HCT116 (cell line): ENCODE data around the gene SPG7. TPM values are rescaled to one million over a fixed set of nuclear protein-coding genes. Genes with fewer than 3 reads are reported as not detected.
A peak's percentile ranks its signal among the peaks of the same experiment; 100 is the strongest.

Source experiments
- ATAC-seq: fragments of 200-7000 bp; cut with Tn5 transposase; 2 replicates; pipeline ENCODE4 v1.9.1; 2020; ENCODE audit warnings: mild to moderate bottlenecking, moderate library complexity
- BruUV-seq: library from RNA; stranded (reverse); fragments of 400-500 nt; replicated peaks from 2 replicates; lab custom pipeline; 2021; lab: Mats Ljungman, UMichigan
- CTCF ChIA-PET: fragments of 300-600 bp; sonication (Branson Sonifier 250); formaldehyde crosslinking; loops from one replicate; lab custom pipeline; 2021; ENCODE audit warnings: antibody characterized with exemption; lab: Charles Lee
- POLR2A ChIA-PET: fragments of 300-600, 350-600 bp; sonication (Branson Sonifier 250); formaldehyde crosslinking; loops from one replicate; lab custom pipeline; 2021; ENCODE audit warnings: antibody characterized with exemption; lab: Charles Lee
- RAD21 ChIA-PET, 2 experiments: fragments of 300-600 bp; sonication (Branson Sonifier 250); formaldehyde crosslinking; loops; one replicate each; lab custom pipeline; 2023; ENCODE audit warnings: low total read pairs in 2 of 2; ENCODE audit not compliant: uncharacterized antibody in 2 of 2, unreplicated experiment in 2 of 2, low non-redundant PET in 1 of 2; lab: Charles Lee
- DNase-seq: peaks from one replicate; pipeline ENCODE4 v3.0.0-alpha.2; 2010; ENCODE audit warnings: low read depth, low spot score
- H2AFZ ChIP-seq: fragments of 200-600 bp; shearing (Covaris generic), sonication (generic); 2 replicates; pipeline ENCODE4 v1.6.1; 2017; ENCODE audit warnings: low read depth, mixed run types, mixed read lengths, antibody characterized with exemption, low read length; ENCODE audit not compliant: poor library complexity, severe bottlenecking
- H3K27ac ChIP-seq: 2 replicates; pipeline ENCODE4 v1.5.1; 2012; ENCODE audit warnings: low read depth, low read length
- H3K27me3 ChIP-seq: fragments of 200-600 bp; sonication (generic); 2 replicates; pipeline ENCODE4 v1.6.1; 2016; ENCODE audit warnings: mixed run types, low read length, mixed read lengths; ENCODE audit not compliant: insufficient read depth
- H3K36me3 ChIP-seq, 2 experiments: fragments of 200-500 bp in 1 of 2; fragments of 200-600 bp in 1 of 2; sonication (Bioruptor generic) in 1 of 2; sonication (generic) in 1 of 2; 2 replicates each; pipeline versions ENCODE4 v1.5.1 to v1.6.1; 2014 to 2016; ENCODE audit warnings: low read length in 2 of 2, inconsistent platforms in 1 of 2, mixed read lengths in 1 of 2, mixed run types in 1 of 2; ENCODE audit not compliant: insufficient read depth in 2 of 2, control insufficient read depth in 1 of 2
- H3K4me1 ChIP-seq, 2 experiments: fragments of 200-600 bp in 1 of 2; sonication (generic) in 1 of 2; 2 replicates each; pipeline versions ENCODE4 v1.5.1 to v1.6.1; 2012 to 2017; ENCODE audit warnings: low read length in 2 of 2, inconsistent platforms in 1 of 2, mild to moderate bottlenecking in 1 of 2, mixed read lengths in 1 of 2, mixed run types in 1 of 2, moderate library complexity in 1 of 2; ENCODE audit not compliant: insufficient read depth in 2 of 2, control insufficient read depth in 1 of 2
- H3K4me2 ChIP-seq: fragments of 200-600 bp; sonication (generic); 2 replicates; pipeline ENCODE4 v1.6.1; 2017; ENCODE audit warnings: mixed run types, low read length, mixed read lengths
- H3K4me3 ChIP-seq, 2 experiments: fragments of 200-600 bp in 1 of 2; sonication (generic) in 1 of 2; replicated peaks in 1 of 2; 2 replicates each; pipeline ENCODE4 v1.5.1; 2011 to 2016; ENCODE audit warnings: low read length in 2 of 2, control low read depth in 1 of 2, low read depth in 1 of 2, mild to moderate bottlenecking in 1 of 2, mixed read lengths in 1 of 2, mixed run types in 1 of 2
- H3K79me2 ChIP-seq: fragments of 200-600 bp; sonication (generic); 2 replicates; pipeline ENCODE4 v1.6.1; 2017; ENCODE audit warnings: mild to moderate bottlenecking, mixed run types, low read length, moderate library complexity, mixed read lengths; ENCODE audit not compliant: insufficient read depth
- H3K9ac ChIP-seq: fragments of 200-600 bp; sonication (generic); 2 replicates; pipeline ENCODE4 v1.6.1; 2016; ENCODE audit warnings: low read length, mixed read lengths
- H3K9me2 ChIP-seq: fragments of 200-600 bp; sonication (generic), shearing (Covaris generic); 2 replicates; pipeline ENCODE4 v1.6.1; 2017; ENCODE audit warnings: mixed run types, mild to moderate bottlenecking, moderate library complexity; ENCODE audit not compliant: insufficient read depth
- H3K9me3 ChIP-seq, 2 experiments: fragments of 200-500 bp in 1 of 2; fragments of 200-600 bp in 1 of 2; sonication (Bioruptor generic) in 1 of 2; sonication (generic) in 1 of 2; 2 replicates each; pipeline ENCODE4 v1.6.1; 2014 to 2017; ENCODE audit warnings: low read length in 2 of 2, mixed read lengths in 2 of 2, inconsistent platforms in 1 of 2, low read depth in 1 of 2, mild to moderate bottlenecking in 1 of 2, mixed run types in 1 of 2, moderate library complexity in 1 of 2; ENCODE audit not compliant: control insufficient read depth in 1 of 2, insufficient read depth in 1 of 2
- H4K20me1 ChIP-seq: fragments of 200-600 bp; sonication (generic), shearing (Covaris generic); 2 replicates; pipeline ENCODE4 v1.6.1; 2017; ENCODE audit warnings: mixed run types, mild to moderate bottlenecking, moderate library complexity; ENCODE audit not compliant: insufficient read depth
- CEBPB ChIP-seq: IDR thresholded peaks from 2 replicates; pipeline ENCODE4 v1.6.1; 2012; ENCODE audit warnings: low read depth
- EGR1 ChIP-seq: IDR thresholded peaks from 2 replicates; pipeline ENCODE4 v1.6.1; 2012; ENCODE audit warnings: low read depth
- EZH2 ChIP-seq: fragments of 200-600 bp; sonication (generic); IDR thresholded peaks from 2 replicates; pipeline ENCODE4 v1.6.1; 2017; ENCODE audit warnings: antibody characterized with exemption, mixed run types
- FOSL1 ChIP-seq: IDR thresholded peaks from 2 replicates; pipeline ENCODE4 v1.6.1; 2012; ENCODE audit warnings: low read depth
- MAX ChIP-seq: IDR thresholded peaks from 2 replicates; pipeline ENCODE4 v1.6.1; 2012
- POLR2AphosphoS5 ChIP-seq: IDR thresholded peaks from 2 replicates; pipeline ENCODE4 v1.6.1; 2011; ENCODE audit warnings: mild to moderate bottlenecking, low read depth, low read length, moderate library complexity
- RAD21 ChIP-seq: IDR thresholded peaks from 2 replicates; pipeline ENCODE4 v1.6.1; 2012; ENCODE audit warnings: low read depth, mild to moderate bottlenecking
- SIN3A ChIP-seq: IDR thresholded peaks from 2 replicates; pipeline ENCODE4 v1.6.1; 2012; ENCODE audit warnings: low read depth
- TCF7L2 ChIP-seq: IDR thresholded peaks from 2 replicates; pipeline ENCODE4 v1.7.0; 2011; ENCODE audit warnings: borderline replicate concordance, inconsistent platforms; ENCODE audit not compliant: insufficient read depth, insufficient read length; ENCODE audit errors: extremely low read depth
- YY1 ChIP-seq: IDR thresholded peaks from 2 replicates; pipeline ENCODE4 v1.6.1; 2011; ENCODE audit warnings: low read length, low read depth, moderate library complexity, mild to moderate bottlenecking; ENCODE audit not compliant: insufficient replicate concordance; ENCODE audit errors: extremely low read depth
- ZBTB33 ChIP-seq: IDR thresholded peaks from 2 replicates; pipeline ENCODE4 v1.6.1; 2011; ENCODE audit warnings: mild to moderate bottlenecking, low read length, moderate library complexity; ENCODE audit not compliant: insufficient replicate concordance; ENCODE audit errors: extremely low read depth
- ZFX ChIP-seq: fragments of 450-650 bp; IDR thresholded peaks from 2 replicates; pipeline ENCODE4 v1.6.1; 2017
- ZNF274 ChIP-seq: fragments of 200-500 bp; sonication (Bioruptor generic); IDR thresholded peaks from 2 replicates; pipeline ENCODE4 v1.6.1; 2014; ENCODE audit warnings: mild to moderate bottlenecking, low read depth, low read length, inconsistent platforms
- intact Hi-C: fragments of 100-400 bp; cut with micrococcal nuclease; formaldehyde crosslinking; loops from 2 replicates; pipeline ENCODE4 v1.10.0; 2022
- total RNA-seq: library from RNA; stranded (reverse); gene quantifications from one replicate; pipeline ENCODE4 v1.2.1, GENCODE V29; 2021; ENCODE audit not compliant: unreplicated experiment
- TF ChIP-seq, protein P1 (sequence below): IDR thresholded peaks from 2 replicates; pipeline ENCODE4 v1.6.1; 2012

SPG7 gene
- total RNA-seq, 1 experiment from 2014 or later: 116 TPM

DNA sequence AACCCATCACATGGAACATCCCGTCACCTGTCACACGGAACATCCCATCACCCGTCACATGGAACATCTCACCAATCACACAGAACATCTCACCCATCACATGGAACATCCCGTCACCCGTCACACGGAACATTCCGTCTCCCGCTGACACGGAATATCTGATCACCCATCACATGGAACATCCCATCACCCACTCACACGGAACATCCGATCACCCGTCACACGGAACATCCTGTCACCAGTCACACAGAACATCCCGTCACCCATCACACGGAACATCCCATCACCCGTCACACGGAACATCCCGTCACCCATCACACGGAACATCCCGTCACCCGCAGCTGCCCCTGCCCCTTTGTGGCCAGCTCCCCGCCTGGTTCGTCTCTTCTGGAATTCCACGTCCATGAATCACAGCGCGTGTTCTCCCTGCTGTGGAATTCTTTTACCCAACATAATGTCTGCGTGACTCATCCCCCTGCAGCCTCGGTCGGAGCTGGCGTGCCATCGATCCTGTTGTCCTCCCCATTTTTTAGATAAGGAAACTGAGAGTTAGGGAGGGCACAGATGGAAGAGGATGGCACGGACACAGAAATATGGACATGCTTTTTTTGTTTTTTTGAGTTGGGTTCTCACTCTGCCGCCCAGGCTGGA lies 73.0 kb downstream of the SPG7 start:
- Histone ChIP-seq H3K79me2 (peaks cover 50% of the 10 kb centered on the region), H3K4me1 (peaks cover 15 to 42% of the 10 kb centered on the region in 2 experiments), H3K4me3 (no peak overlapping the region; a peak in 1 of 4 replicates), H3K27me3 (no peaks in the 10 kb centered on the region), H3K4me2 (peak overlapping the region; percentile 57), H3K9me2 (no peaks in the 10 kb centered on the region), H4K20me1 (no peaks in the 10 kb centered on the region; the same call in 1 of the 2 replicates), H3K27ac (peak overlapping the region; percentile 45), H3K9ac (peak overlapping the region; percentile 44), H3K9me3 (peaks cover 0 to 4% of the 10 kb centered on the region in 2 experiments; a peak in 1 of 4 replicates), H3K36me3 (peaks cover 24 to 75% of the 10 kb centered on the region in 2 experiments; a peak in 3 of 4 replicates)
- no TSS peak for BruUV-seq
- intact Hi-C loops: no loop called here
- ChIA-PET RAD21 (no interaction called here), POLR2A (interaction anchor here (0.6 kb wide), 1 partner anchor 17 kb away, joined by 3 read pairs; no protein-coding TSS in a partner anchor), CTCF (interaction anchor here (1.1 kb wide), 1 partner anchor 19 kb away, joined by 4 read pairs; no protein-coding TSS in a partner anchor)
- peak; percentile 76 for ATAC-seq
- TF ChIP-seq EGR1: no peak
- no peak for TF ChIP-seq EZH2
- TF ChIP-seq POLR2AphosphoS5: peak; percentile 24; the same call in 1 of the 2 replicates
- no peak for TF ChIP-seq TCF7L2
- TF ChIP-seq ZNF274: no peak
- TF ChIP-seq, all 23 proteins: peak for 1
- peak; percentile 66 for DNase-seq
- H2AFZ ChIP-seq: no peak overlapping the region

- peaks cover 27 to 78% of the 10 kb centered on the region in 2 experiments for H3K36me3 ChIP-seq
- ChIA-PET RAD21 (no interaction called here), POLR2A (no interaction called here), CTCF (interaction anchor here (1.1 kb wide), 1 partner anchor 18 kb away, joined by 4 read pairs; no protein-coding TSS in a partner anchor)
- no peaks in the 10 kb centered on the region; the same call in 1 of the 2 replicates for H4K20me1 ChIP-seq
- no peak overlapping the region for H3K4me3 ChIP-seq
- DNase-seq (no peak), ATAC-seq (peak; percentile 3; the same call in 1 of the 2 replicates)
- no TSS peak for BruUV-seq
- H3K4me2 ChIP-seq: peak overlapping the region; percentile 57
- no peak overlapping the region for H2AFZ ChIP-seq
- peaks cover 16 to 41% of the 10 kb centered on the region in 2 experiments for H3K4me1 ChIP-seq
- H3K9me3 ChIP-seq: peaks cover 0 to 4% of the 10 kb centered on the region in 2 experiments; a peak in 1 of 4 replicates
- peak overlapping the region; percentile 44 for H3K9ac ChIP-seq
- H3K27ac ChIP-seq: peak overlapping the region; percentile 45
- H3K9me2 ChIP-seq: no peaks in the 10 kb centered on the region
- no peaks in the 10 kb centered on the region for H3K27me3 ChIP-seq
- peaks cover 42% of the 10 kb centered on the region for H3K79me2 ChIP-seq
- TF ChIP-seq TCF7L2: no peak
- no peak for TF ChIP-seq RAD21
- no peak for TF ChIP-seq POLR2AphosphoS5
- no peak for TF ChIP-seq FOSL1
- TF ChIP-seq CEBPB: no peak
- TF ChIP-seq, protein P1, sequence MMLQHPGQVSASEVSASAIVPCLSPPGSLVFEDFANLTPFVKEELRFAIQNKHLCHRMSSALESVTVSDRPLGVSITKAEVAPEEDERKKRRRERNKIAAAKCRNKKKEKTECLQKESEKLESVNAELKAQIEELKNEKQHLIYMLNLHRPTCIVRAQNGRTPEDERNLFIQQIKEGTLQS: no peak
- TF ChIP-seq MAX: no peak
- no peak for TF ChIP-seq SIN3A
- no peak for TF ChIP-seq YY1
- TF ChIP-seq ZBTB33: no peak
- no peak for TF ChIP-seq ZFX
- intact Hi-C loops: no loop called here
These were observed 73.8 kb downstream of the SPG7 start for GRCh38 chr16:89581861-89582563.
